A673 (cell line): ENCODE measurements around the gene MPP4.

Source experiments
- CTCF ChIP-seq: fragments of 300-800, 200-600 bp; sonication (generic); conservative IDR thresholded peaks from 2 replicates; pipeline ENCODE4 v1.5.1; 2017; ENCODE audit warnings: low read depth, mild to moderate bottlenecking, antibody characterized with exemption, low read length, moderate library complexity, mixed read lengths
- EZH2 ChIP-seq: fragments of 200-600 bp; sonication (generic); IDR thresholded peaks from 2 replicates; pipeline ENCODE4 v1.6.1; 2017; ENCODE audit warnings: borderline replicate concordance, low read depth, mild to moderate bottlenecking, mixed read lengths, antibody characterized with exemption, low read length; ENCODE audit not compliant: poor library complexity, severe bottlenecking

GRCh38 chr2:201639205-201639604 is 59.2 kb downstream of the MPP4 start:
- TF ChIP-seq CTCF = no peak
- no peak for TF ChIP-seq EZH2
